Neural cell (in vitro differentiated cells): Measurements from ENCODE around the gene LRCOL1.

Experiments used
- EP300 ChIP-seq: fragments of 450-650 bp; conservative IDR thresholded peaks from 2 replicates; pipeline ENCODE4 v1.6.1; 2014; ENCODE audit warnings: antibody characterized with exemption, mild to moderate bottlenecking, moderate library complexity; ENCODE audit not compliant: poor library complexity, severe bottlenecking
- EZH2 ChIP-seq: fragments of 200-600, 300-800 bp; shearing (Covaris generic), sonication (generic); IDR thresholded peaks from 2 replicates; pipeline ENCODE4 v1.6.1; 2014; ENCODE audit warnings: antibody characterized with exemption, low read length, borderline replicate concordance, mild to moderate bottlenecking; ENCODE audit not compliant: insufficient read depth, poor library complexity, severe bottlenecking
- MXI1 ChIP-seq: fragments of 450-650 bp; conservative IDR thresholded peaks from 2 replicates; pipeline ENCODE4 v1.6.1; 2014; ENCODE audit warnings: antibody characterized with exemption, mild to moderate bottlenecking; ENCODE audit not compliant: poor library complexity, severe bottlenecking
- POLR2AphosphoS5 ChIP-seq: IDR thresholded peaks from 2 replicates; pipeline ENCODE4 v1.6.1; 2012
- RAD21 ChIP-seq: fragments of 450-650 bp; conservative IDR thresholded peaks from 2 replicates; pipeline ENCODE4 v1.6.1; 2014; ENCODE audit warnings: antibody characterized with exemption, mild to moderate bottlenecking, moderate library complexity
- SMC3 ChIP-seq: fragments of 450-650 bp; conservative IDR thresholded peaks from 2 replicates; pipeline ENCODE4 v1.6.1; 2014; ENCODE audit warnings: antibody characterized with exemption, mild to moderate bottlenecking, moderate library complexity; ENCODE audit not compliant: poor library complexity
- TAF1 ChIP-seq: IDR thresholded peaks from 2 replicates; pipeline ENCODE4 v1.6.1; 2012; ENCODE audit warnings: low read depth
- TF ChIP-seq, protein P1 (sequence below): fragments of 450-650 bp; IDR thresholded peaks from 2 replicates; pipeline ENCODE4 v1.5.1; 2014; ENCODE audit warnings: antibody characterized with exemption, mild to moderate bottlenecking, moderate library complexity; ENCODE audit not compliant: poor library complexity, severe bottlenecking
- TF ChIP-seq, protein P2 (sequence below): IDR thresholded peaks from 2 replicates; pipeline ENCODE4 v1.6.1; 2012; ENCODE audit warnings: borderline replicate concordance

DNA sequence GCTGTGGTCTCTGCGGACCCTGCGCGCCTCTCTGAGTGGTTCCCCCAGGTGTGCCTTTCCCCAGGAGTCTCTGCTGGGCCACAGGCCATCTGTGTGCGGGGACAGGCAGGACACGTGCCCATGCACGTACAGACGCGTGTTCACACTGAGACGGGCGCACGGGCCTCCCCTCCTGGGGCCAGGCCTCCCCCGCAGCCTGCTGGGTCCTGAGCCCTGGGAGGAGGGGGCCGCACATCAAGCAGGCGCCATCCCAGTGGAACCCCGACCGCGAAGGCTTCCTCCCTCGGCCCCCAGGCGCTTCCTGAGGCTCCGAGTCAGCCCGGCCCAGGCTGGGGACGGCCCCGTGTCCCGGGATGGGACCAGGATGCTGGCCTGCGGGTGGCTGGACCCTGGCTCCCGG is 39.7 kb downstream of the LRCOL1 start:
- TF ChIP-seq, protein P1, sequence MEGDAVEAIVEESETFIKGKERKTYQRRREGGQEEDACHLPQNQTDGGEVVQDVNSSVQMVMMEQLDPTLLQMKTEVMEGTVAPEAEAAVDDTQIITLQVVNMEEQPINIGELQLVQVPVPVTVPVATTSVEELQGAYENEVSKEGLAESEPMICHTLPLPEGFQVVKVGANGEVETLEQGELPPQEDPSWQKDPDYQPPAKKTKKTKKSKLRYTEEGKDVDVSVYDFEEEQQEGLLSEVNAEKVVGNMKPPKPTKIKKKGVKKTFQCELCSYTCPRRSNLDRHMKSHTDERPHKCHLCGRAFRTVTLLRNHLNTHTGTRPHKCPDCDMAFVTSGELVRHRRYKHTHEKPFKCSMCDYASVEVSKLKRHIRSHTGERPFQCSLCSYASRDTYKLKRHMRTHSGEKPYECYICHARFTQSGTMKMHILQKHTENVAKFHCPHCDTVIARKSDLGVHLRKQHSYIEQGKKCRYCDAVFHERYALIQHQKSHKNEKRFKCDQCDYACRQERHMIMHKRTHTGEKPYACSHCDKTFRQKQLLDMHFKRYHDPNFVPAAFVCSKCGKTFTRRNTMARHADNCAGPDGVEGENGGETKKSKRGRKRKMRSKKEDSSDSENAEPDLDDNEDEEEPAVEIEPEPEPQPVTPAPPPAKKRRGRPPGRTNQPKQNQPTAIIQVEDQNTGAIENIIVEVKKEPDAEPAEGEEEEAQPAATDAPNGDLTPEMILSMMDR: no peak
- TF ChIP-seq EZH2 (no peak), POLR2AphosphoS5 (no peak), EP300 (no peak), MXI1 (no peak), TAF1 (no peak), SMC3 (no peak), RAD21 (no peak)
- TF ChIP-seq, protein P2, sequence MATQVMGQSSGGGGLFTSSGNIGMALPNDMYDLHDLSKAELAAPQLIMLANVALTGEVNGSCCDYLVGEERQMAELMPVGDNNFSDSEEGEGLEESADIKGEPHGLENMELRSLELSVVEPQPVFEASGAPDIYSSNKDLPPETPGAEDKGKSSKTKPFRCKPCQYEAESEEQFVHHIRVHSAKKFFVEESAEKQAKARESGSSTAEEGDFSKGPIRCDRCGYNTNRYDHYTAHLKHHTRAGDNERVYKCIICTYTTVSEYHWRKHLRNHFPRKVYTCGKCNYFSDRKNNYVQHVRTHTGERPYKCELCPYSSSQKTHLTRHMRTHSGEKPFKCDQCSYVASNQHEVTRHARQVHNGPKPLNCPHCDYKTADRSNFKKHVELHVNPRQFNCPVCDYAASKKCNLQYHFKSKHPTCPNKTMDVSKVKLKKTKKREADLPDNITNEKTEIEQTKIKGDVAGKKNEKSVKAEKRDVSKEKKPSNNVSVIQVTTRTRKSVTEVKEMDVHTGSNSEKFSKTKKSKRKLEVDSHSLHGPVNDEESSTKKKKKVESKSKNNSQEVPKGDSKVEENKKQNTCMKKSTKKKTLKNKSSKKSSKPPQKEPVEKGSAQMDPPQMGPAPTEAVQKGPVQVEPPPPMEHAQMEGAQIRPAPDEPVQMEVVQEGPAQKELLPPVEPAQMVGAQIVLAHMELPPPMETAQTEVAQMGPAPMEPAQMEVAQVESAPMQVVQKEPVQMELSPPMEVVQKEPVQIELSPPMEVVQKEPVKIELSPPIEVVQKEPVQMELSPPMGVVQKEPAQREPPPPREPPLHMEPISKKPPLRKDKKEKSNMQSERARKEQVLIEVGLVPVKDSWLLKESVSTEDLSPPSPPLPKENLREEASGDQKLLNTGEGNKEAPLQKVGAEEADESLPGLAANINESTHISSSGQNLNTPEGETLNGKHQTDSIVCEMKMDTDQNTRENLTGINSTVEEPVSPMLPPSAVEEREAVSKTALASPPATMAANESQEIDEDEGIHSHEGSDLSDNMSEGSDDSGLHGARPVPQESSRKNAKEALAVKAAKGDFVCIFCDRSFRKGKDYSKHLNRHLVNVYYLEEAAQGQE: no peak
